Measurements from ENCODE around the gene RBM39.
"Not testable (repeated sequence)": the region's sequence is repeated elsewhere in the genome, so short reads cannot be mapped to it uniquely, and the experiment has no call there.

Gene RBM39

GRCh38 chr20:35767683-35768481 is 25.8 kb upstream of the RBM39 start:
- peak; percentile 48 to 63 for DNase-seq
- peak overlapping the region; percentile 99 for H3K27ac Mint-ChIP-seq
- peaks cover 33% of the 10 kb centered on the region for H3K4me1 Mint-ChIP-seq
- peak overlapping the region; percentile 94 to 95 for H3K4me3 Mint-ChIP-seq
- peak; percentile 34 for ATAC-seq
- peaks cover 6 to 8% of the 10 kb centered on the region in 2 donors for H3K9me3 Mint-ChIP-seq
- no peaks in the 10 kb centered on the region for H3K27me3 Mint-ChIP-seq

DNA sequence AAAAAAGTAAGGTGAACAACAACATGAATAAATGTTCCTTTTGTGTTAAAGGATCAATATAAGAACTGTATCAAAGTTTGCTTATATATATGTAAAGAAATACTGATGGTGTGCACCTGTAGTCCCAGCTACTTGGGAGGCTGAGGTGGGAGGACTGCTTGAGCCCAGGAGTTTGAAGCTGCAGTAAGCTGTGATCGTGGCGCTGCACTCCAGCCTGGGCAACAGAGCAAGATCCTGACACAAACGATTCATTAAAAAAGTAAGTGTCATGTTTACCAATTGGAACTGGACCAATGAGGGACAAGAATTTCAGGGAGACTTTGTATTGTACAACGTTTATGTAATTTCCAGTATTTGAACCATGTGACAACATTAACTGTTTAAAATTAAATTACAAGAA is 24.8 kb upstream of the RBM39 start:
- Mint-ChIP-seq H3K4me3 (no peak overlapping the region), H3K27me3 (no peaks in the 10 kb centered on the region), H3K9me3 (peaks cover 6 to 8% of the 10 kb centered on the region in 2 donors), H3K4me1 (peaks cover 33% of the 10 kb centered on the region), H3K27ac (no peak overlapping the region)
- ATAC-seq (no peak), DNase-seq (no peak)

DNA sequence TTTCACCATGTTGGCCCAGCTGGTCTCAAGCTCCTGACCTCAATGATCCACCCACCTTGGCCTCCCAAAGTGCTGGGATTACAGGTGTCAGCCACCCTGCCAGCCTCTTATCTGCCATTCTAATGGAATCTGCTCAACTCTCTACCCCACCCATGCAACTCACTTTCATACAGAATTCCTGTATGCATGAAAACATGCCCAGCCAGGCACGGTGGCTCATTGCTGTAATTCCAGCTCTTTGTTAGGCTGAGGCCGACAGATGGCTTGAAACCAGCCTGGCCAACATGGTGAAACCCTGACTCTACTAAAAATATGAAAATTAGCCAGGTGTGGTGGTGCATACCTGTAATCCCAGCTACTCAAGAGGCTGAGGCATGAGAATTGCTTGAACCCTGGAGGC is 22.9 kb upstream of the RBM39 start:
- H3K27me3 Mint-ChIP-seq, H3K4me3 Mint-ChIP-seq, DNase-seq, H3K9me3 Mint-ChIP-seq, ATAC-seq, H3K27ac Mint-ChIP-seq: not testable (repeated sequence)
- peaks cover 23% of the 10 kb centered on the region for H3K4me1 Mint-ChIP-seq

DNA sequence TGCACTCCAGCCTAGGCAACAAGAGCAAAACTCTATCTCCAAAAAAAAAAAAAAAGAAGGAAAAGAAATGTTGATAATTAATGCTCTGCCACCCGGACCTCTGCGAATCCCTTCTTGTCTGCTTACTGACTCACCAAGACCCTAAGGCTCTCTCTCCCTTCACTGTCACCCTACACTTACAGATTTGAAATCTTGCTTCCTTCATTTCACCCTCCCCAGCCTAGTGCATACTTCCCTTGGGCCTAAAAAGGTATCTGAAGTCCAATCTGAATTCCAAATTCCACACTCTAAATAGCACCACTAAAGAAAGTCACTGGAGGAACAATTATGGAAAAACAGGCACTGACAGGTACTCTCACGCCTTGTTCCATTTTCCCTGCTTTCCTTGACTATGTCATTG is 20.4 kb upstream of the RBM39 start:
- ATAC-seq (no peak), DNase-seq (no peak)
- H3K4me1 Mint-ChIP-seq, result peaks cover 3% of the 10 kb centered on the region

DNA sequence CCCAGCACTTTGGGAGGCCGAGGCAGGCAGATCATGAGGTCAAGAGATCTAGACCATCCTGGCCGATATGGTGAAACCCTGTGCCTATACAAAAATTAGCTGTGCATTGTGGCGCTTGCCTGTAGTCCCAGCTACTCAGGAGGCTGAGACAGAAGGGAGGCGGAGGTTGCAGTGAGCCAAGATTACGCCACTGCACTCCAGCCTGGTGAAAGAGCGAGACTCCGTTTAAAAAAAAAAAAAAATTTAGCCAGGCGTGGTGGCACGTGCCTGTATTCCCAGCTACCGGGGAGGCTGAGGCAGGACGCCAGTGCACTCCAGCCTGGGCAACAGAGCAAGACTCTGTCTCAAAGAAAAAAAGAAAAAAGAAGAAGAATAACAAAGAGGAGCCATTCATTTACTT is 19.5 kb upstream of the RBM39 start:
- not testable (repeated sequence) for H3K27me3 Mint-ChIP-seq, H3K4me1 Mint-ChIP-seq, H3K9me3 Mint-ChIP-seq, ATAC-seq, H3K4me3 Mint-ChIP-seq, DNase-seq
- peak overlapping the region in 1 of 2 donors; percentile 59 for H3K27ac Mint-ChIP-seq

More for the DNA sequence above, 20.4 kb upstream of the RBM39 start:
- Mint-ChIP-seq H3K9me3 (no peaks in the 10 kb centered on the region), H3K4me3 (no peak overlapping the region), H3K27me3 (no peaks in the 10 kb centered on the region), H3K27ac (peak overlapping the region in 1 of 2 donors; percentile 6)

- ATAC-seq (peak; percentile 45), DNase-seq (no peak)
- H3K4me1 Mint-ChIP-seq, result peaks cover 7% of the 10 kb centered on the region
- no peak overlapping the region for H3K4me3 Mint-ChIP-seq
- no peaks in the 10 kb centered on the region for H3K9me3 Mint-ChIP-seq
- H3K27me3 Mint-ChIP-seq, result no peaks in the 10 kb centered on the region
- no peak overlapping the region for H3K27ac Mint-ChIP-seq
Measured at GRCh38 chr20:35757098-35757705, 15.1 kb upstream of the RBM39 start.

- Mint-ChIP-seq H3K27me3 (no peaks in the 10 kb centered on the region), H3K9me3 (no peaks in the 10 kb centered on the region), H3K4me1 (peaks cover 7% of the 10 kb centered on the region), H3K4me3 (no peak overlapping the region), H3K27ac (peak overlapping the region in 1 of 2 donors; percentile 69)
- no peak for ATAC-seq
- DNase-seq, result no peak
Measured at GRCh38 chr20:35756404-35756803, 14.3 kb upstream of the RBM39 start.

DNA sequence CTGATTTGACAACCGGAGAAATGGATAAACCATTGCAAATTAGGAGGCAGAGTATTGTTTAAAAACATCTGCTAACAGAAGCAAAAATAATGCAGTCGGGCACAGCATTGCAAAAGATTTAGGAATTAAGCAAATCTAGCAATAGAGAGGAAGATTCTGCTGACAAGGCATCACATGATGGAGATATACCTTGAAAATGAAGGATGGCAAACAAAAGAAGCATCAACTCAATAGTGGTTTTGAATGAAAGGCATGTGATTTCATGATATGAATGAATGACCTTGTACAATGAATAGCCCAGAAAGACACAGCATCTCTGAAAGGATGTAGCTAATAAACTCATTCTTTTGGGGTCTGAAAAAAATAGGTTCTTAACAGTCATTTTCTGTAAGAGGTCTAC is 8.6 kb upstream of the RBM39 start:
- DNase-seq, result no peak
- peak overlapping the region in 1 of 2 donors; percentile 57 for H3K27ac Mint-ChIP-seq
- no peaks in the 10 kb centered on the region for H3K4me1 Mint-ChIP-seq
- H3K27me3 Mint-ChIP-seq, result no peaks in the 10 kb centered on the region
- H3K4me3 Mint-ChIP-seq, result no peak overlapping the region
- ATAC-seq, result no peak
- H3K9me3 Mint-ChIP-seq, result no peaks in the 10 kb centered on the region

DNA sequence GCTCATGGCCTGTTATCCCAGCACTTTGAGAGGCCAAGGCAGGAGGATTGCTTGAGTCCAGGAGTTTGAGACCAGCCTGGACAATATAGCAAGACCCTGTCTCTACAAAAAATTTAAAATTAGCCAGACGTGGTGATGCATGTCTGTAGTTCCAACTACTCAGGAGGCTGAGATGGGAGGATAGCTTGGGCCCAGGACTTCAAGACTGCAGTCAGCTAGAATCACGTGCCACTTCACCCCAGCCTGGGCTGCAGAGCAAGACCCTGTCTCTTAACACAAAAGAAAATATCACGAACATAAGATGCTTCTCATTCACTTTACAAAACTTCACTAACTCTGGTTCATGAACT is 2.4 kb upstream of the RBM39 start:
- not testable (repeated sequence) for H3K9me3 Mint-ChIP-seq, ATAC-seq, H3K27me3 Mint-ChIP-seq, DNase-seq
- Mint-ChIP-seq H3K4me1 (peaks cover 43% of the 10 kb centered on the region), H3K27ac (peak overlapping the region; percentile 52 to 100), H3K4me3 (peak overlapping the region in 1 of 2 donors; percentile 94)

GRCh38 chr20:35743693-35744491 is 1.8 kb upstream of the RBM39 start:
- peak overlapping the region; percentile 100 for H3K27ac Mint-ChIP-seq
- H3K9me3 Mint-ChIP-seq, result no peaks in the 10 kb centered on the region
- no peak for ATAC-seq
- H3K4me3 Mint-ChIP-seq, result peak overlapping the region; percentile 94
- peaks cover 47% of the 10 kb centered on the region for H3K4me1 Mint-ChIP-seq
- no peaks in the 10 kb centered on the region for H3K27me3 Mint-ChIP-seq
- DNase-seq, result no peak

DNA sequence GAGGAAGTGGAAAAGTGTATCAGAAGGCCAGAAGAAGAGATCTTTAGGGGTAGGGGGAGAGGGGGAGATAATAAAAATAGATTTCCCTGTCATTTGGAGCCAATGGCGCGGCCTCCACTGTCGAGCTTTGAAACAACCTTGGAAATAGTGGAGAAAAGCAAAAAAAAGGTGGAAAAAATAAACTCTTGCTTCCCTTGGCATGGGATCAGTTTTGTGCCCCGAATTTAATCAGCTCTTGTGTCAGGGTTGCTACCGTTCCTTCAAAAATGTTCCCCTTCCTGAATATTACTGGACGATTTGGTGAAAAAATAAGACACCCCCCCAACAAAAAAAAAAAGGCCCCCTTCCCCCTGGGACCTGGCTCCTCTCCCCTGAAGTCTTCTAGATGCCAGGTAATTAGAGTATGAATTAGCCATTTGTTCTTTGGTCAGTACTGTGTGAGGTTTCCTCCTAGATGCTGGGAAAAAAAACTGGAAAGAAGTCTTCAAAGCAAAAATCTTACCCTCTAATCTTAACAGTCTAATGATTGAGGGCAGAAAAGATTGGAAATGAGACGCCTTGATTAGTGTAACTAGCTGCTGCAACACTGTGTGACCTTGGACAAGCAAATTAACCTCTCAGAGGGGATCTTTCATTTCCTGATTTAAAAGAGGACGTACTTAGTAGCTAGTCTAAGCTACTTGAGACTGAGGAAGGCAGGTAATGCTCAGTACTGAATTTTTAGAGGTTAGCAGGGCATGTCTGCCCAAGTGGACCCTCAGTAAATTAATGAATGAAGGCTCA is 872 bp upstream of the RBM39 start:
- Mint-ChIP-seq H3K27me3 (no peaks in the 10 kb centered on the region), H3K9me3 (no peaks in the 10 kb centered on the region), H3K27ac (peak overlapping the region; percentile 100), H3K4me1 (peaks cover 56% of the 10 kb centered on the region), H3K4me3 (peak overlapping the region; percentile 94)
- DNase-seq, result no peak
- no peak for ATAC-seq

- ATAC-seq, result no peak
- Mint-ChIP-seq H3K4me1 (peaks cover 83% of the 10 kb centered on the region), H3K27me3 (no peaks in the 10 kb centered on the region), H3K27ac (peak overlapping the region; percentile 100), H3K4me3 (peak overlapping the region; percentile 94), H3K9me3 (no peaks in the 10 kb centered on the region)
- no peak for DNase-seq
Measured at GRCh38 chr20:35739294-35740163, 2.5 kb downstream of the RBM39 start.

DNA sequence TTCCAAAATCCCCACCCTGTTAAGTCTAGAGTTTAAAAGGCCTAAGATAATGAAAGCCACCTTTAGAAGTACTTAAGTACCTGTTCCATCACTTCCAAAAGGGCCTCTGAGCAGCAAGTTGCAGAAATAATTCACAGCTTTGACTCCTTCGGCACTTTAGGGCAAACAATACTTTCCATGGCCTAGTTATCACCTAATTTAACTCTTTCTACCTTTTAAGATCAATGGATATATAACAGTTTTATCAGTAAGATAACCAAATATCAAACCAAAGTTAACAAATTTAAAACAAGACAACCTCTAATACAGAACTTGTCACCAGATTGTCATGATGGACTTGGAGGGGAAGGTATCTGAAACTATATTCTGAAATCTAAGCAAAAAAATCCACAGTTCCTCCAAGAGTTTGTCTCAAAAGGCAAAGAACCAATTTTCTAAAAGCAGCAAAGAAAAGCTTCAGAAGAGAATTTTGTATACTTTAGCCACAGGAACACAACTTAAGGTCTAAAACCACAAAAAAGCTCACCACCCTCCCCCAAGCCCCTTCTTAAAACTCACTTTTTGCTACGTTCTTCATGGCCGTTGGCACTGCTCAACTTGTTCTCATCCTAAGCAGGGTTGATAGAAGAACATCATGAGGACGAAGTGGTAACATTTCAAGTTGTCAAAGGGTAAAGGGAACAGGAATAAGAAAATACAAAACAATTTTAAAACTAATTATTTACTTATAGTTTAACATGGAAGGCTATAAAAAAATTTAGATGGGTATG is 3.5 kb downstream of the RBM39 start:
- Mint-ChIP-seq H3K4me3 (peak overlapping the region; percentile 80 to 83), H3K9me3 (no peaks in the 10 kb centered on the region), H3K27me3 (no peaks in the 10 kb centered on the region), H3K27ac (peak overlapping the region; percentile 77 to 97), H3K4me1 (peaks cover 83% of the 10 kb centered on the region)
- ATAC-seq (no peak), DNase-seq (no peak)

- Mint-ChIP-seq H3K4me3 (peak overlapping the region; percentile 80 to 83), H3K9me3 (no peaks in the 10 kb centered on the region), H3K27me3 (no peaks in the 10 kb centered on the region), H3K27ac (peak overlapping the region; percentile 77 to 97), H3K4me1 (peaks cover 83% of the 10 kb centered on the region)
- ATAC-seq, result no peak
- DNase-seq, result no peak
Measured at GRCh38 chr20:35737865-35738333, 4.2 kb downstream of the RBM39 start.
